ENCODE data around the gene AGAP1. TPM values are rescaled to one million over a fixed set of nuclear protein-coding genes. Genes with fewer than 3 reads are reported as not detected.

Gene AGAP1
- total and polyA plus RNA-seq, 2 donors (not counting 3 experiments of a cell fraction or from before 2014, with no cell fraction given): 10.2 to 20.9 TPM

DNA sequence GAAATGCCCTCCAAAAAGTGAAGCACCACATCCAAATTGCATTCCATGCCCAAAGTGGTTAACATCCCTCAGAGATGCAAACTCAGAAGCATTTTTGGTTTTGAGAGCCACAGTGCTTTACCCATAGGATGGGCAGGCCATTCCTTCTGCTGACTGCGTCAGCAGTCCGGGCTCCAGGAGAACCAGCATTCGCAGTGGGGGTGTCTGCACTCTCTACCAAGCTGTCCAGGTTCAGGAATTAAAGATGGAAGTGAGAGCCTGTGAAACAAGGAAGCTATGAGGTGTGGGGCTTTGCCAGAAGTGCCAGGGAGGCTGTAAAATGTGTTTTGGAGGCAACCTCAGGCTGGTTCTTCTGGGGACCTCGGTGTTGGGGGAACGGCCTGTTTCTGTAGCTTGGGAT lies 205.7 kb downstream of the AGAP1 start:
- no peaks in the 10 kb centered on the region for H3K9me3 ChIP-seq (replicated peaks; ENCODE audit: control insufficient read depth, insufficient read depth, low read length)
- no peaks in the 10 kb centered on the region for H3K79me2 ChIP-seq (ENCODE audit: control insufficient read depth, insufficient read depth, low read length)
- H3K27me3 ChIP-seq (ENCODE audit: control insufficient read depth in 2 of 2, insufficient read depth in 2 of 2, low read length in 2 of 2): no peaks in the 10 kb centered on the region
- CTCF ChIA-PET: interaction anchor here (1.2 to 1.9 kb wide), 2 partner anchors 13 to 47 kb away, joined by 3 to 5 read pairs; no protein-coding TSS in a partner anchor
- no peak for DNase-seq (ENCODE audit: low read depth, low spot score)
- H3K9me1 ChIP-seq (replicated peaks; ENCODE audit: control insufficient read depth, extremely low read depth, insufficient read depth, low read length): no peaks in the 10 kb centered on the region
- intact Hi-C loops (cut with micrococcal nuclease) (no loop called here), dilution Hi-C loops (cut with MboI; ENCODE audit: extremely low pct_ligation_motif_present, low sequenced_read_pairs) (no loop called here)
- no TSS peak for BruUV-seq (replicated peaks)
- no peak overlapping the region for H3K9ac ChIP-seq (replicated peaks; ENCODE audit: extremely low read depth, insufficient read depth, low read length)
- POLR2A ChIA-PET: no interaction called here
- no peak overlapping the region for H3K4me3 ChIP-seq (replicated peaks in 1 of 3; ENCODE audit: insufficient read depth in 1 of 3, low read depth in 1 of 3, low read length in 3 of 3)
- FAIRE-seq: no peak
- H3K4me2 ChIP-seq (ENCODE audit: insufficient read depth, low read length): no peak overlapping the region
- no peaks in the 10 kb centered on the region for H3K36me3 ChIP-seq (ENCODE audit: control insufficient read depth in 2 of 2, extremely low read depth in 1 of 2, insufficient read depth in 2 of 2, low read length in 2 of 2)
- H3K27ac ChIP-seq (ENCODE audit: insufficient read depth, low read depth, low read length): no peak overlapping the region
- H2AFZ ChIP-seq (ENCODE audit: low read depth, low read length): no peak overlapping the region
- TF ChIP-seq JUN (IDR thresholded peaks at IDR 0.05; ENCODE audit: borderline replicate concordance, insufficient read depth, insufficient read length, low read depth) (no peak), POLR2AphosphoS5 (IDR thresholded peaks at IDR 0.05; ENCODE audit: insufficient read depth, low read depth, low read length) (no peak), EZH2 (IDR thresholded peaks at IDR 0.05; ENCODE audit: borderline replicate concordance, low read depth, low read length, severe bottlenecking) (no peak), POLR2A (IDR thresholded peaks at IDR 0.05; ENCODE audit: low read depth, low read length) (no peak), GATA2 (IDR thresholded peaks at IDR 0.05; ENCODE audit: insufficient read depth, insufficient read length, low read depth, low read length) (no peak), FOS (IDR thresholded peaks at IDR 0.05; ENCODE audit: borderline replicate concordance, insufficient read depth, low read length) (no peak), MYC (IDR thresholded peaks at IDR 0.05; ENCODE audit: low read depth, low read length) (no peak)
- TF ChIP-seq, protein P1, sequence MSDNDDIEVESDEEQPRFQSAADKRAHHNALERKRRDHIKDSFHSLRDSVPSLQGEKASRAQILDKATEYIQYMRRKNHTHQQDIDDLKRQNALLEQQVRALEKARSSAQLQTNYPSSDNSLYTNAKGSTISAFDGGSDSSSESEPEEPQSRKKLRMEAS (IDR thresholded peaks at IDR 0.05; ENCODE audit: insufficient read depth, insufficient read length): no peak
- TF ChIP-seq, protein P2, sequence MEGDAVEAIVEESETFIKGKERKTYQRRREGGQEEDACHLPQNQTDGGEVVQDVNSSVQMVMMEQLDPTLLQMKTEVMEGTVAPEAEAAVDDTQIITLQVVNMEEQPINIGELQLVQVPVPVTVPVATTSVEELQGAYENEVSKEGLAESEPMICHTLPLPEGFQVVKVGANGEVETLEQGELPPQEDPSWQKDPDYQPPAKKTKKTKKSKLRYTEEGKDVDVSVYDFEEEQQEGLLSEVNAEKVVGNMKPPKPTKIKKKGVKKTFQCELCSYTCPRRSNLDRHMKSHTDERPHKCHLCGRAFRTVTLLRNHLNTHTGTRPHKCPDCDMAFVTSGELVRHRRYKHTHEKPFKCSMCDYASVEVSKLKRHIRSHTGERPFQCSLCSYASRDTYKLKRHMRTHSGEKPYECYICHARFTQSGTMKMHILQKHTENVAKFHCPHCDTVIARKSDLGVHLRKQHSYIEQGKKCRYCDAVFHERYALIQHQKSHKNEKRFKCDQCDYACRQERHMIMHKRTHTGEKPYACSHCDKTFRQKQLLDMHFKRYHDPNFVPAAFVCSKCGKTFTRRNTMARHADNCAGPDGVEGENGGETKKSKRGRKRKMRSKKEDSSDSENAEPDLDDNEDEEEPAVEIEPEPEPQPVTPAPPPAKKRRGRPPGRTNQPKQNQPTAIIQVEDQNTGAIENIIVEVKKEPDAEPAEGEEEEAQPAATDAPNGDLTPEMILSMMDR (IDR thresholded peaks at IDR 0.05; ENCODE audit: extremely low read depth in 1 of 2, insufficient read depth in 1 of 2, low read depth in 1 of 2, low read length in 2 of 2): no peak
- no peaks in the 10 kb centered on the region for H4K20me1 ChIP-seq (replicated peaks; ENCODE audit: control insufficient read depth, extremely low read depth, insufficient read depth, low read length)
- no peaks in the 10 kb centered on the region for H3K4me1 ChIP-seq (ENCODE audit: control insufficient read depth, extremely low read depth, insufficient read depth, low read length)

Data from endothelial cell of umbilical vein (primary cell).